Measurements from ENCODE around the gene INAVA.
A peak's percentile ranks its signal among the peaks of the same experiment; 100 is the strongest.

INAVA gene

GRCh38 chr1:200892546-200892945 is 2.2 kb upstream of the INAVA start:
- peak overlapping the region; percentile 85; the same call in 1 of the 2 replicates for H3K9ac ChIP-seq
- H2AFZ ChIP-seq (ENCODE audit: low read depth) = peak overlapping the region; percentile 89; the same call in 1 of the 2 replicates
- H3K4me3 ChIP-seq (IDR thresholded peaks at IDR 0.05; ENCODE audit: insufficient read depth, low read depth, low read length) = no peak overlapping the region
- H3K27ac ChIP-seq = peak overlapping the region; percentile 68
- H3K79me2 ChIP-seq (ENCODE audit: insufficient read depth, low read depth) = peaks cover 26% of the 10 kb centered on the region
- no peak for TF ChIP-seq CTCF (conservative IDR thresholded peaks at IDR 0.05; ENCODE audit: low read depth, low read length)
- no peaks in the 10 kb centered on the region for H4K20me1 ChIP-seq (ENCODE audit: insufficient read depth)
- no peaks in the 10 kb centered on the region for H3K36me3 ChIP-seq (ENCODE audit: insufficient read depth)
- H3K27me3 ChIP-seq (ENCODE audit: insufficient read depth, low read depth) = no peaks in the 10 kb centered on the region
- H3K4me2 ChIP-seq = peak overlapping the region; percentile 98
- peaks cover 96% of the 10 kb centered on the region for H3K4me1 ChIP-seq (ENCODE audit: low read depth, poor library complexity, severe bottlenecking)

GRCh38 chr1:200892958-200893357 is 1.7 kb upstream of the INAVA start:
- H3K79me2 ChIP-seq (ENCODE audit: insufficient read depth, low read depth) = peaks cover 26% of the 10 kb centered on the region
- H3K4me3 ChIP-seq (IDR thresholded peaks at IDR 0.05; ENCODE audit: insufficient read depth, low read depth, low read length) = no peak overlapping the region
- H2AFZ ChIP-seq (ENCODE audit: low read depth) = peak overlapping the region; percentile 89; the same call in 1 of the 2 replicates
- H4K20me1 ChIP-seq (ENCODE audit: insufficient read depth) = no peaks in the 10 kb centered on the region
- peak overlapping the region; percentile 68 for H3K27ac ChIP-seq
- H3K27me3 ChIP-seq (ENCODE audit: insufficient read depth, low read depth) = no peaks in the 10 kb centered on the region
- TF ChIP-seq CTCF (conservative IDR thresholded peaks at IDR 0.05; ENCODE audit: low read depth, low read length) = no peak
- H3K9ac ChIP-seq = peak overlapping the region; percentile 85; the same call in 1 of the 2 replicates
- peaks cover 96% of the 10 kb centered on the region for H3K4me1 ChIP-seq (ENCODE audit: low read depth, poor library complexity, severe bottlenecking)
- H3K36me3 ChIP-seq (ENCODE audit: insufficient read depth) = no peaks in the 10 kb centered on the region
- peak overlapping the region; percentile 98 for H3K4me2 ChIP-seq

GRCh38 chr1:200893411-200893901 is 1.2 kb upstream of the INAVA start:
- no peak for TF ChIP-seq CTCF (conservative IDR thresholded peaks at IDR 0.05; ENCODE audit: low read depth, low read length)
- peak overlapping the region; percentile 98 for H3K4me2 ChIP-seq
- peaks cover 26% of the 10 kb centered on the region for H3K79me2 ChIP-seq (ENCODE audit: insufficient read depth, low read depth)
- no peaks in the 10 kb centered on the region for H3K27me3 ChIP-seq (ENCODE audit: insufficient read depth, low read depth)
- no peak overlapping the region for H3K4me3 ChIP-seq (IDR thresholded peaks at IDR 0.05; ENCODE audit: insufficient read depth, low read depth, low read length)
- no peaks in the 10 kb centered on the region for H3K36me3 ChIP-seq (ENCODE audit: insufficient read depth)
- no peaks in the 10 kb centered on the region for H4K20me1 ChIP-seq (ENCODE audit: insufficient read depth)
- H3K27ac ChIP-seq = peak overlapping the region; percentile 68
- peak overlapping the region; percentile 89; the same call in 1 of the 2 replicates for H2AFZ ChIP-seq (ENCODE audit: low read depth)
- peaks cover 96% of the 10 kb centered on the region for H3K4me1 ChIP-seq (ENCODE audit: low read depth, poor library complexity, severe bottlenecking)
- H3K9ac ChIP-seq = peak overlapping the region; percentile 85; the same call in 1 of the 2 replicates

GRCh38 chr1:200895443-200895789 is 716 bp downstream of the INAVA start:
- Histone ChIP-seq H3K4me3 (IDR thresholded peaks at IDR 0.05; ENCODE audit: insufficient read depth, low read depth, low read length) (no peak overlapping the region), H2AFZ (ENCODE audit: low read depth) (no peak overlapping the region), H3K36me3 (ENCODE audit: insufficient read depth) (no peaks in the 10 kb centered on the region), H3K9ac (no peak overlapping the region), H3K4me1 (ENCODE audit: low read depth, poor library complexity, severe bottlenecking) (peaks cover 77% of the 10 kb centered on the region), H3K27me3 (ENCODE audit: insufficient read depth, low read depth) (no peaks in the 10 kb centered on the region), H4K20me1 (ENCODE audit: insufficient read depth) (no peaks in the 10 kb centered on the region), H3K79me2 (ENCODE audit: insufficient read depth, low read depth) (peaks cover 26% of the 10 kb centered on the region), H3K4me2 (peak overlapping the region; percentile 86), H3K27ac (no peak overlapping the region)
- TF ChIP-seq CTCF (conservative IDR thresholded peaks at IDR 0.05; ENCODE audit: low read depth, low read length) = no peak
